ENCODE data around the gene NFX1. TPM values are rescaled to one million over a fixed set of nuclear protein-coding genes. Genes with fewer than 3 reads are reported as not detected.
"Not testable (repeated sequence)": the region's sequence is repeated elsewhere in the genome, so short reads cannot be mapped to it uniquely, and the experiment has no call there.

Gene NFX1
- total RNA-seq, 6 donors from 2014 or later: 37.0 to 75.4 (median 54.1) TPM

GRCh38 chr9:33310748-33311147 is 20.4 kb downstream of the NFX1 start:
- Histone ChIP-seq H3K9me3 (no peaks in the 10 kb centered on the region), H3K36me3 (peaks cover 63 to 100% (median 92%) of the 10 kb centered on the region in 4 donors), H3K4me1 (no peaks in the 10 kb centered on the region), H3K27me3 (no peaks in the 10 kb centered on the region), H3K27ac (no peak overlapping the region), H3K4me3 (no peak overlapping the region)
- ATAC-seq (ENCODE audit: low FRiP score in 2 of 2) (no peak), DNase-seq (no peak)
- 75 to 80% methylated on average over 2 of the region's 2 CpGs for WGBS, 2 donors
- no peak for TF ChIP-seq POLR2AphosphoS5 (IDR thresholded peaks at IDR 0.05)

GRCh38 chr9:33311953-33312352 is 21.6 kb downstream of the NFX1 start:
- H3K9me3 ChIP-seq: no peaks in the 10 kb centered on the region
- H3K27ac ChIP-seq: no peak overlapping the region
- TF ChIP-seq POLR2A (IDR thresholded peaks at IDR 0.05): no peak
- TF ChIP-seq EP300 (IDR thresholded peaks at IDR 0.05): no peak
- TF ChIP-seq CTCF (IDR thresholded peaks at IDR 0.05): no peak
- TF ChIP-seq POLR2AphosphoS5 (IDR thresholded peaks at IDR 0.05): no peak
- no peaks in the 10 kb centered on the region for H3K4me1 ChIP-seq
- ATAC-seq (ENCODE audit: low FRiP score in 2 of 2) (no peak), DNase-seq (no peak)
- no peaks in the 10 kb centered on the region for H3K27me3 ChIP-seq
- WGBS, 2 donors: 67 to 85% methylated on average over 2 of the region's 2 CpGs
- H3K4me3 ChIP-seq: no peak overlapping the region
- H3K36me3 ChIP-seq: peaks cover 56 to 100% (median 87%) of the 10 kb centered on the region in 4 donors

GRCh38 chr9:33315371-33315770 is 25.1 kb downstream of the NFX1 start:
- 71 to 76% methylated on average over 5 of the region's 5 CpGs for WGBS, 2 donors
- ATAC-seq (ENCODE audit: low FRiP score in 2 of 2) (no peak), DNase-seq (no peak)
- Histone ChIP-seq H3K36me3 (peaks cover 58 to 97% (median 81%) of the 10 kb centered on the region in 4 donors), H3K27me3 (no peaks in the 10 kb centered on the region), H3K4me3 (no peak overlapping the region), H3K4me1 (no peaks in the 10 kb centered on the region), H3K27ac (no peak overlapping the region), H3K9me3 (no peaks in the 10 kb centered on the region)
- TF ChIP-seq POLR2AphosphoS5 (IDR thresholded peaks at IDR 0.05): no peak
- no peak for TF ChIP-seq EP300 (IDR thresholded peaks at IDR 0.05)
- no peak for TF ChIP-seq POLR2A (IDR thresholded peaks at IDR 0.05)
- no peak for TF ChIP-seq CTCF (IDR thresholded peaks at IDR 0.05)

GRCh38 chr9:33317136-33317535 is 26.8 kb downstream of the NFX1 start:
- WGBS, 2 donors: 82 to 87% methylated on average over 3 of the region's 3 CpGs
- H3K9me3 ChIP-seq; H3K27me3 ChIP-seq; H3K4me3 ChIP-seq; H3K4me1 ChIP-seq; ATAC-seq (ENCODE audit: low FRiP score in 2 of 2); H3K27ac ChIP-seq: not testable (repeated sequence)
- H3K36me3 ChIP-seq: peaks cover 61 to 97% (median 80%) of the 10 kb centered on the region in 4 donors
- peak in 1 of 2 donors; percentile 57 for DNase-seq

- Histone ChIP-seq H3K27ac (no peak overlapping the region), H3K4me1 (no peaks in the 10 kb centered on the region), H3K4me3 (no peak overlapping the region), H3K27me3 (no peaks in the 10 kb centered on the region), H3K36me3 (peaks cover 56 to 97% (median 79%) of the 10 kb centered on the region in 4 donors), H3K9me3 (no peaks in the 10 kb centered on the region)
- 89 to 92% methylated on average over 3 of the region's 3 CpGs for WGBS, 2 donors
- ATAC-seq (ENCODE audit: low FRiP score in 2 of 2): no peak
- TF ChIP-seq POLR2AphosphoS5 (IDR thresholded peaks at IDR 0.05) (no peak), POLR2A (IDR thresholded peaks at IDR 0.05) (no peak), CTCF (IDR thresholded peaks at IDR 0.05) (no peak), EP300 (IDR thresholded peaks at IDR 0.05) (no peak)
- no peak for DNase-seq
Observed at GRCh38 chr9:33318225-33318624, 27.9 kb downstream of the NFX1 start.

DNA sequence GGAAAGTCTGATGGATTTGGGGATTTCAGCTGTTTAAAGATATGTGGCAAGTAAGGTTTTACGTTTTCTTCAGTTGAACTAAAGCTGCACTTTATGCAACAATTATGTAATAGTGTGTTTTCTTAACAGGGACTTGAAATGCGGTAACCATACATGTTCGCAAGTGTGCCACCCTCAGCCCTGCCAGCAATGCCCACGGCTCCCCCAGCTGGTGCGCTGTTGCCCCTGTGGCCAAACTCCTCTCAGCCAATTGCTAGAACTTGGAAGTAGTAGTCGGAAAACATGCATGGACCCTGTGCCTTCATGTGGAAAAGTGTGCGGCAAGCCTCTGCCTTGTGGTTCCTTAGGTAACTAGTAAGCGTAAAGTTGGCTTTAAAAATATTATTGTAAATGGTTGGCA is 28.5 kb downstream of the NFX1 start:
- no peaks in the 10 kb centered on the region for H3K4me1 ChIP-seq
- peaks cover 52 to 97% (median 75%) of the 10 kb centered on the region in 4 donors for H3K36me3 ChIP-seq
- no peaks in the 10 kb centered on the region for H3K9me3 ChIP-seq
- H3K27me3 ChIP-seq: no peaks in the 10 kb centered on the region
- no peak for TF ChIP-seq CTCF (IDR thresholded peaks at IDR 0.05)
- WGBS, 2 donors: 81 to 83% methylated on average over 8 of the region's 8 CpGs
- H3K4me3 ChIP-seq: no peak overlapping the region
- no peak for ATAC-seq (ENCODE audit: low FRiP score in 2 of 2)
- no peak for DNase-seq
- no peak overlapping the region for H3K27ac ChIP-seq

Measured in upper lobe of left lung (tissue), 6 donors.